ENCODE results near the gene MRPL24. TPM values are rescaled to one million over a fixed set of nuclear protein-coding genes. Genes with fewer than 3 reads are reported as not detected.

The MRPL24 gene
- total RNA-seq, 2 experiments from 2014 or later: 55.3 to 56.6 TPM

DNA sequence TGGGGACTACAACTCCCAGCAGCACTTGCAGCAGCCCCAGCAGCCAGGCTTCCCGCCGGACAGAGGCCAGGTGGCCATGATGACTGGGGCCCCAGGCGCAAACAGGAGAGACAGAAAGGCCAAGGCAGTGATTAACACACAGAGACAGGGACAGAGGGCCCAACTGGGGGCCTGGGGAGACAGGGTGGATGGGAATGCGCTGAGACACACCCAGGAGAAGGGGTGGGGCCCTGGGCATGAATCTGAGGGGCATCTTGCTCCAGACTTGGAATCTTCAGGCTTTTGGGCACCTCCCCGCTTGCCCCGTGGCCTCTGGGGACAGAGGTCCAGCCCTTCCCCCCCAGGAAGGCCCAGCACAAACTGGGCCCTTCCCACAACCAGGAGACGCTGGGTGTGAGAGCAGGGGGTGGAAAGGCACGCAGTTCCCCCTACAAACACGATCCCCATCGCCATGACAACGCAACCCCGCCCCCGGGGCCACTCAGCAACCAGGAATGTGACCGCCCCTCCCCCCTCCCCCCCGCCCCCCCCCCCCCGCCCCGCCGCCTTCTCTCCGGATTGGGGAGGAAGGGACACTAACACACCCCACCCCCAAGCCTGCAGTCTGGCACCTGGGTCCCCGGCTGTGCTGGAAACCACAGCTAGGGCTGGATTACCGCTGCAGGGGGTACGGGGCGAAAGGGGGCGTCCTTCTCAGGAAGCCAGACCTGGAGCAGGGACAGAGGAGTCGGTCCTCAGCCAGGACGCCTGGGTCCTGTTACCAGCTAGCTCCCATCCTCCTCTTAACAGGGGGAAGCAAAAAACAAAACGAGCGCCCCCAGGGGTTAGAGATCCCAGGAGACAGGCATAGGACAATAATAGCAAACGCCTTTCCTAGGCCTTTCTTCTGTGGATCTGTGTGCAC, 6.1 kb upstream of the MRPL24 start:
- H4K20me1 ChIP-seq (ENCODE audit: insufficient read depth, low read length): peaks cover 9% of the 10 kb centered on the region; the same call in 1 of the 2 replicates
- H3K4me1 ChIP-seq (ENCODE audit: insufficient read depth, low read length, poor library complexity, severe bottlenecking): peaks cover 43% of the 10 kb centered on the region
- intact Hi-C loops (cut with micrococcal nuclease; ENCODE audit: unreplicated experiment): no loop called here
- no peaks in the 10 kb centered on the region for H3K9me2 ChIP-seq (ENCODE audit: insufficient read depth, low read length)
- H3K9me3 ChIP-seq (ENCODE audit: low read length): no peaks in the 10 kb centered on the region
- peaks cover 63% of the 10 kb centered on the region for H3K79me2 ChIP-seq (ENCODE audit: insufficient read depth, low read depth, low read length)
- ChIA-PET POLR2A (interaction anchor here (1.1 to 1.5 kb wide), 2 partner anchors 18 to 20 kb away, joined by 3 to 6 read pairs; partner anchors contain the start of gene ISG20L2), CTCF (ENCODE audit: unreplicated experiment) (interaction anchor here (1.0 kb wide), 1 partner anchor 21 kb away, joined by 5 read pairs; no protein-coding TSS in a partner anchor)
- TF ChIP-seq, protein P1, sequence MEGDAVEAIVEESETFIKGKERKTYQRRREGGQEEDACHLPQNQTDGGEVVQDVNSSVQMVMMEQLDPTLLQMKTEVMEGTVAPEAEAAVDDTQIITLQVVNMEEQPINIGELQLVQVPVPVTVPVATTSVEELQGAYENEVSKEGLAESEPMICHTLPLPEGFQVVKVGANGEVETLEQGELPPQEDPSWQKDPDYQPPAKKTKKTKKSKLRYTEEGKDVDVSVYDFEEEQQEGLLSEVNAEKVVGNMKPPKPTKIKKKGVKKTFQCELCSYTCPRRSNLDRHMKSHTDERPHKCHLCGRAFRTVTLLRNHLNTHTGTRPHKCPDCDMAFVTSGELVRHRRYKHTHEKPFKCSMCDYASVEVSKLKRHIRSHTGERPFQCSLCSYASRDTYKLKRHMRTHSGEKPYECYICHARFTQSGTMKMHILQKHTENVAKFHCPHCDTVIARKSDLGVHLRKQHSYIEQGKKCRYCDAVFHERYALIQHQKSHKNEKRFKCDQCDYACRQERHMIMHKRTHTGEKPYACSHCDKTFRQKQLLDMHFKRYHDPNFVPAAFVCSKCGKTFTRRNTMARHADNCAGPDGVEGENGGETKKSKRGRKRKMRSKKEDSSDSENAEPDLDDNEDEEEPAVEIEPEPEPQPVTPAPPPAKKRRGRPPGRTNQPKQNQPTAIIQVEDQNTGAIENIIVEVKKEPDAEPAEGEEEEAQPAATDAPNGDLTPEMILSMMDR (conservative IDR thresholded peaks at IDR 0.05; ENCODE audit: low read length): peak; percentile 71
- no peak for TF ChIP-seq EZH2phosphoT487 (IDR thresholded peaks at IDR 0.05; ENCODE audit: borderline replicate concordance, low read depth, low read length)
- peak; percentile 74 for DNase-seq (ENCODE audit: low spot score)
- peaks cover 80% of the 10 kb centered on the region for H3K36me3 ChIP-seq (ENCODE audit: insufficient read depth, low read length)
- no TSS peak for BruUV-seq (replicated peaks)
- H2AFZ ChIP-seq (ENCODE audit: low read length): no peak overlapping the region
- H3K4me2 ChIP-seq (ENCODE audit: low read length): peak overlapping the region; percentile 99
- peak overlapping the region; percentile 85 for H3K4me3 ChIP-seq (ENCODE audit: low read depth, low read length, poor library complexity, severe bottlenecking)
- H3K27ac ChIP-seq (ENCODE audit: low read depth, low read length, poor library complexity, severe bottlenecking): peak overlapping the region; percentile 81

DNA sequence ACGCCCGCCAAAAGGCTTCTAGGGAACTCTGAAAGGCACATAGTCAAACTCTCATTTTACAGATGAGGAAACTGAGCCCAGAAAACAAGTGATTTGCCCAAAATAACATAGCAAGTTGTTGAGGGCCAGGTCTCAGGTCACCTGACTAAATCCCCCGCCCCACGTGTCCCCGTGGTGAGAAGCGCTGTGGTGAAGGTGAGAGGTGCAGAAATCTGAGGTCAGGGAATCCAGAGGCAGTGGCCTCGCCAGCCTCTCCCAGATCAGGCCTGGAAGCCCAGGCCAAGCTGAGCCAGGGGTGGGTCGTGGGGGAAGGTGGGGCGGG, 5.5 kb upstream of the MRPL24 start:
- POLR2A ChIA-PET: no interaction called here
- TF ChIP-seq EZH2phosphoT487 (IDR thresholded peaks at IDR 0.05; ENCODE audit: borderline replicate concordance, low read depth, low read length): no peak
- TF ChIP-seq, protein P1 (conservative IDR thresholded peaks at IDR 0.05; ENCODE audit: low read length): no peak
- DNase-seq (ENCODE audit: low spot score): no peak
- H3K4me3 ChIP-seq (ENCODE audit: low read depth, low read length, poor library complexity, severe bottlenecking): peak overlapping the region; percentile 85
- peaks cover 50% of the 10 kb centered on the region for H3K4me1 ChIP-seq (ENCODE audit: insufficient read depth, low read length, poor library complexity, severe bottlenecking)
- no peaks in the 10 kb centered on the region for H3K9me2 ChIP-seq (ENCODE audit: insufficient read depth, low read length)
- intact Hi-C loops (cut with micrococcal nuclease; ENCODE audit: unreplicated experiment): no loop called here
- H4K20me1 ChIP-seq (ENCODE audit: insufficient read depth, low read length): peaks cover 9% of the 10 kb centered on the region; the same call in 1 of the 2 replicates
- CTCF ChIA-PET (ENCODE audit: unreplicated experiment): no interaction called here
- peak overlapping the region; percentile 79 for H3K4me2 ChIP-seq (ENCODE audit: low read length)
- H3K9me3 ChIP-seq (ENCODE audit: low read length): no peaks in the 10 kb centered on the region
- H3K27ac ChIP-seq (ENCODE audit: low read depth, low read length, poor library complexity, severe bottlenecking): peak overlapping the region; percentile 76
- BruUV-seq (replicated peaks): no TSS peak
- no peak overlapping the region for H2AFZ ChIP-seq (ENCODE audit: low read length)
- peaks cover 85% of the 10 kb centered on the region for H3K36me3 ChIP-seq (ENCODE audit: insufficient read depth, low read length)
- peaks cover 60% of the 10 kb centered on the region for H3K79me2 ChIP-seq (ENCODE audit: insufficient read depth, low read depth, low read length)

DNA sequence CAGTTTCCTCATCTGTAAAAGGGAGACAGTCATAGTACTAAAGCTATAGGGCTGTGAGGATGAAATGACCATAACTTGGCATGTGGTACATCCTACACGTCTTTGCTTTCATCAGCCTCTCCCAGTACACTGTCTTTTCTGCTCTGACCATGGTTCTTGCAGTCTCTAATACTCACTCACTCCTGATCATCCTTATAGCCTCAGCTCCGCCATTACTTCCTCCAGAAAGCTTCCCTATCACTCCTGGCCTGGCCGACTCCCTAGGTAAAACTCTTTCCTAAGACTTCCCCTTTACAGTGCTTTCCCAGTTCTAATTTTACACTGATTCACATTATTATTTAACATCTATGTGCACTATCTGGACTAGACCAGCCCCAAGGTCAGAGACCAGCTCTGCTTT, 5.0 kb upstream of the MRPL24 start:
- ChIA-PET CTCF (ENCODE audit: unreplicated experiment) (no interaction called here), POLR2A (no interaction called here)
- BruUV-seq (replicated peaks): no TSS peak
- peak overlapping the region; percentile 79 for H3K4me2 ChIP-seq (ENCODE audit: low read length)
- peaks cover 57% of the 10 kb centered on the region for H3K79me2 ChIP-seq (ENCODE audit: insufficient read depth, low read depth, low read length)
- H3K27ac ChIP-seq (ENCODE audit: low read depth, low read length, poor library complexity, severe bottlenecking): peak overlapping the region; percentile 76
- peaks cover 9% of the 10 kb centered on the region; the same call in 1 of the 2 replicates for H4K20me1 ChIP-seq (ENCODE audit: insufficient read depth, low read length)
- intact Hi-C loops (cut with micrococcal nuclease; ENCODE audit: unreplicated experiment): no loop called here
- H3K9me2 ChIP-seq (ENCODE audit: insufficient read depth, low read length): no peaks in the 10 kb centered on the region
- no peak for TF ChIP-seq EZH2phosphoT487 (IDR thresholded peaks at IDR 0.05; ENCODE audit: borderline replicate concordance, low read depth, low read length)
- TF ChIP-seq, protein P1 (conservative IDR thresholded peaks at IDR 0.05; ENCODE audit: low read length): no peak
- H3K4me3 ChIP-seq (ENCODE audit: low read depth, low read length, poor library complexity, severe bottlenecking): no peak overlapping the region
- no peak for DNase-seq (ENCODE audit: low spot score)
- H3K4me1 ChIP-seq (ENCODE audit: insufficient read depth, low read length, poor library complexity, severe bottlenecking): peaks cover 51% of the 10 kb centered on the region
- no peak overlapping the region for H2AFZ ChIP-seq (ENCODE audit: low read length)
- peaks cover 83% of the 10 kb centered on the region for H3K36me3 ChIP-seq (ENCODE audit: insufficient read depth, low read length)
- H3K9me3 ChIP-seq (ENCODE audit: low read length): no peaks in the 10 kb centered on the region
